Thyroid gland (tissue), 4 donors: ENCODE results near the gene AHSG.
"Not testable (repeated sequence)": the region's sequence is repeated elsewhere in the genome, so short reads cannot be mapped to it uniquely, and the experiment has no call there.

Experiments used
- POLR2A ChIP-seq, 2 donors: fragments of 450-650 bp; IDR thresholded peaks; one replicate each; pipeline ENCODE4 v1.6.1; 2017; ENCODE audit warnings: antibody characterized with exemption in 2 of 2, mild to moderate bottlenecking in 2 of 2, moderate library complexity in 1 of 2
- TF ChIP-seq, protein P1 (sequence below), 6 experiments: fragments of 200-600 bp in 3 of 6; fragments of 450-650 bp in 3 of 6; sonication (generic) in 3 of 6; IDR thresholded peaks; one replicate each; pipeline ENCODE4 v1.5.1; 2016 to 2019; ENCODE audit warnings: antibody characterized with exemption in 6 of 6, mild to moderate bottlenecking in 2 of 6, inconsistent platforms in 1 of 6, moderate library complexity in 1 of 6

DNA sequence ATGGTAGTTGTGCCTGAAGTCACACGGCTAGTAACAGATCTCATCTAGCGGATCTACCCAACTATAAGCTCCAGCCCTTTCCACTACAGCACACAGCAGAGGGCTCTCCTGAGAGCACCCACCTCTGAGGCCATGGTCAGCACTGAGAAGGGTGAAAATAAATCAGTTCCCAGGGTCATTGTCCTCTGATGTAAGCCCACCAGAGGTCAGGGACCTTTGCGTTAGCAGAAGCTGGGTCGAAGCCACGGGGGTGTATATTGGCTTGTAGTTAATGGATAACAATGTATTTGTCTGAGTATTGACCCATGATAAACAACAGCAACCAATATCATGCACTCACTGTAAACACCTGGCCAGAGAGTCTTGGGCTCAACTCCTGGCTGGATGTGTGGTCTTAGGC lies 21.3 kb downstream of the AHSG start:
- TF ChIP-seq, protein P1, sequence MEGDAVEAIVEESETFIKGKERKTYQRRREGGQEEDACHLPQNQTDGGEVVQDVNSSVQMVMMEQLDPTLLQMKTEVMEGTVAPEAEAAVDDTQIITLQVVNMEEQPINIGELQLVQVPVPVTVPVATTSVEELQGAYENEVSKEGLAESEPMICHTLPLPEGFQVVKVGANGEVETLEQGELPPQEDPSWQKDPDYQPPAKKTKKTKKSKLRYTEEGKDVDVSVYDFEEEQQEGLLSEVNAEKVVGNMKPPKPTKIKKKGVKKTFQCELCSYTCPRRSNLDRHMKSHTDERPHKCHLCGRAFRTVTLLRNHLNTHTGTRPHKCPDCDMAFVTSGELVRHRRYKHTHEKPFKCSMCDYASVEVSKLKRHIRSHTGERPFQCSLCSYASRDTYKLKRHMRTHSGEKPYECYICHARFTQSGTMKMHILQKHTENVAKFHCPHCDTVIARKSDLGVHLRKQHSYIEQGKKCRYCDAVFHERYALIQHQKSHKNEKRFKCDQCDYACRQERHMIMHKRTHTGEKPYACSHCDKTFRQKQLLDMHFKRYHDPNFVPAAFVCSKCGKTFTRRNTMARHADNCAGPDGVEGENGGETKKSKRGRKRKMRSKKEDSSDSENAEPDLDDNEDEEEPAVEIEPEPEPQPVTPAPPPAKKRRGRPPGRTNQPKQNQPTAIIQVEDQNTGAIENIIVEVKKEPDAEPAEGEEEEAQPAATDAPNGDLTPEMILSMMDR (IDR thresholded peaks at IDR 0.05), result not testable (repeated sequence)
- not testable (repeated sequence) for TF ChIP-seq POLR2A (IDR thresholded peaks at IDR 0.05)
